NCI-H510A (cell line): ENCODE data around the gene NR1H2.

Source experiments
- DNase-seq: peaks from one replicate; lab custom pipeline; 2025; lab: John Stamatoyannopoulos, UW

Gene NR1H2

GRCh38 chr19:50402544-50403301 lies 26.5 kb downstream of the NR1H2 start:
- no peak for DNase-seq

GRCh38 chr19:50406156-50406820 lies 30.0 kb downstream of the NR1H2 start:
- no peak for DNase-seq

GRCh38 chr19:50406829-50407228 lies 30.6 kb downstream of the NR1H2 start:
- DNase-seq: no peak

GRCh38 chr19:50409347-50409746 lies 33.1 kb downstream of the NR1H2 start:
- DNase-seq: no peak

- no peak for DNase-seq
These were observed 33.9 kb downstream of the NR1H2 start for GRCh38 chr19:50410109-50410508.

- no peak for DNase-seq
These were observed 36.2 kb downstream of the NR1H2 start for GRCh38 chr19:50412419-50412818.

GRCh38 chr19:50413096-50413495 lies 36.8 kb downstream of the NR1H2 start:
- no peak for DNase-seq

- no peak for DNase-seq
These were observed 37.3 kb downstream of the NR1H2 start for GRCh38 chr19:50413531-50413930.

- no peak for DNase-seq
These were observed 38.8 kb downstream of the NR1H2 start for GRCh38 chr19:50414864-50415660.

GRCh38 chr19:50415661-50416033 lies 39.4 kb downstream of the NR1H2 start:
- no peak for DNase-seq

GRCh38 chr19:50416034-50416977 lies 40.0 kb downstream of the NR1H2 start:
- no peak for DNase-seq

GRCh38 chr19:50417111-50418081 lies 41.1 kb downstream of the NR1H2 start:
- no peak for DNase-seq

GRCh38 chr19:50418176-50419021 lies 42.1 kb downstream of the NR1H2 start, which contains the start of gene SPIB:
Gene SPIB, plus strand, starts transcription at chr19:50418938. Its CDS starts 25 bp downstream, at chr19:50418963.
- DNase-seq: no peak

GRCh38 chr19:50419022-50419579 lies 42.8 kb downstream of the NR1H2 start:
- no peak for DNase-seq

- DNase-seq: no peak
These were observed 43.4 kb downstream of the NR1H2 start for GRCh38 chr19:50419580-50420035.

GRCh38 chr19:50420127-50420526 lies 43.9 kb downstream of the NR1H2 start:
- no peak for DNase-seq

GRCh38 chr19:50420808-50421207 lies 44.6 kb downstream of the NR1H2 start:
- no peak for DNase-seq

- no peak for DNase-seq
These were observed 46.4 kb downstream of the NR1H2 start for GRCh38 chr19:50422397-50423278.
